ENCODE results near the gene MYO6. TPM values are rescaled to one million over a fixed set of nuclear protein-coding genes. Genes with fewer than 3 reads are reported as not detected.
"Not testable (repeated sequence)": the region's sequence is repeated elsewhere in the genome, so short reads cannot be mapped to it uniquely, and the experiment has no call there.

MYO6 gene
- total RNA-seq (2014; rRNA removed; shearing (Covaris generic); ENCODE audit: low replicate concordance) = 3.5 and 4.1 TPM in 2 replicates

GRCh38 chr6:75748743-75749538, at the start of gene MYO6:
MYO6 (plus strand) TSS chr6:75749239; CDS start chr6:75817548, 68,309 bp downstream.
- peak; percentile 71 for DNase-seq

GRCh38 chr6:75708334-75708733, 40.7 kb upstream of the MYO6 start:
- not testable (repeated sequence) for DNase-seq, H3K4me3 ChIP-seq, H3K27me3 ChIP-seq, H3K9me3 ChIP-seq
- peaks cover 37% of the 10 kb centered on the region for H3K36me3 ChIP-seq

More at GRCh38 chr6:75748743-75749538, at the start of gene MYO6:
- peak within 1 kb of the TSS; percentile 90 for H3K4me3 ChIP-seq
- no peaks in the 10 kb centered on the region for H3K36me3 ChIP-seq
- H3K27me3 ChIP-seq = no peaks in the 10 kb centered on the region
- no peaks in the 10 kb centered on the region for H3K9me3 ChIP-seq

- peaks cover 63% of the 10 kb centered on the region for H3K36me3 ChIP-seq
- no peak for DNase-seq
- no peaks in the 10 kb centered on the region for H3K27me3 ChIP-seq
- no peaks in the 10 kb centered on the region for H3K9me3 ChIP-seq
- no peak overlapping the region for H3K4me3 ChIP-seq
These were observed 37.9 kb upstream of the MYO6 start for GRCh38 chr6:75711173-75711572.

- no peaks in the 10 kb centered on the region for H3K9me3 ChIP-seq
- DNase-seq = no peak
- H3K4me3 ChIP-seq = no peak overlapping the region
- no peaks in the 10 kb centered on the region for H3K27me3 ChIP-seq
- H3K36me3 ChIP-seq = peaks cover 18% of the 10 kb centered on the region
These were observed 29.9 kb upstream of the MYO6 start for GRCh38 chr6:75719133-75719532.

GRCh38 chr6:75723382-75723781, 25.7 kb upstream of the MYO6 start:
- Histone ChIP-seq H3K36me3 (no peaks in the 10 kb centered on the region), H3K27me3 (no peaks in the 10 kb centered on the region), H3K9me3 (no peaks in the 10 kb centered on the region), H3K4me3 (no peak overlapping the region)
- DNase-seq = no peak

- H3K36me3 ChIP-seq = no peaks in the 10 kb centered on the region
- no peaks in the 10 kb centered on the region for H3K27me3 ChIP-seq
- no peak for DNase-seq
- no peaks in the 10 kb centered on the region for H3K9me3 ChIP-seq
- H3K4me3 ChIP-seq = no peak overlapping the region
These were observed 21.8 kb upstream of the MYO6 start for GRCh38 chr6:75727206-75727605.

- not testable (repeated sequence) for DNase-seq, H3K36me3 ChIP-seq, H3K27me3 ChIP-seq, H3K9me3 ChIP-seq, H3K4me3 ChIP-seq
These were observed 18.0 kb upstream of the MYO6 start for GRCh38 chr6:75731029-75731428.

- no peaks in the 10 kb centered on the region for H3K27me3 ChIP-seq
- no peak for DNase-seq
- H3K4me3 ChIP-seq = no peak overlapping the region
- H3K9me3 ChIP-seq = no peaks in the 10 kb centered on the region
- H3K36me3 ChIP-seq = no peaks in the 10 kb centered on the region
These were observed 13.4 kb upstream of the MYO6 start for GRCh38 chr6:75735491-75736186.

GRCh38 chr6:75743971-75744370, 5.1 kb upstream of the MYO6 start:
- Histone ChIP-seq H3K36me3 (no peaks in the 10 kb centered on the region), H3K27me3 (no peaks in the 10 kb centered on the region)
- DNase-seq = no peak

GRCh38 chr6:75745404-75745803, 3.6 kb upstream of the MYO6 start:
- no peak overlapping the region for H3K4me3 ChIP-seq

More at GRCh38 chr6:75743971-75744370, 5.1 kb upstream of the MYO6 start:
- Histone ChIP-seq H3K9me3 (no peaks in the 10 kb centered on the region), H3K4me3 (no peak overlapping the region)

GRCh38 chr6:75746221-75746620, 2.8 kb upstream of the MYO6 start:
- H3K27me3 ChIP-seq = no peaks in the 10 kb centered on the region
- H3K4me3 ChIP-seq = no peak overlapping the region
- H3K36me3 ChIP-seq = no peaks in the 10 kb centered on the region
- H3K9me3 ChIP-seq = no peaks in the 10 kb centered on the region
- DNase-seq = no peak

More at GRCh38 chr6:75745404-75745803, 3.6 kb upstream of the MYO6 start:
- Histone ChIP-seq H3K27me3 (no peaks in the 10 kb centered on the region), H3K36me3 (no peaks in the 10 kb centered on the region), H3K9me3 (no peaks in the 10 kb centered on the region)
- DNase-seq = no peak

GRCh38 chr6:75747152-75747992, 1.7 kb upstream of the MYO6 start:
- no peak for DNase-seq
- H3K36me3 ChIP-seq = no peaks in the 10 kb centered on the region
- H3K27me3 ChIP-seq = no peaks in the 10 kb centered on the region
- H3K9me3 ChIP-seq = no peaks in the 10 kb centered on the region
- H3K4me3 ChIP-seq = no peak overlapping the region

GRCh38 chr6:75748003-75748742, 866 bp upstream of the MYO6 start:
- Histone ChIP-seq H3K27me3 (no peaks in the 10 kb centered on the region), H3K9me3 (no peaks in the 10 kb centered on the region), H3K4me3 (peak overlapping the region; percentile 90), H3K36me3 (no peaks in the 10 kb centered on the region)
- DNase-seq = no peak

GRCh38 chr6:75751443-75751842, 2.4 kb downstream of the MYO6 start:
- no peak for DNase-seq
- Histone ChIP-seq H3K27me3 (no peaks in the 10 kb centered on the region), H3K9me3 (no peaks in the 10 kb centered on the region), H3K4me3 (no peak overlapping the region), H3K36me3 (no peaks in the 10 kb centered on the region)

GRCh38 chr6:75752365-75752764, 3.3 kb downstream of the MYO6 start:
- Histone ChIP-seq H3K27me3 (no peaks in the 10 kb centered on the region), H3K36me3 (no peaks in the 10 kb centered on the region), H3K9me3 (no peaks in the 10 kb centered on the region), H3K4me3 (no peak overlapping the region)
- DNase-seq = no peak

- Histone ChIP-seq H3K36me3 (no peaks in the 10 kb centered on the region), H3K27me3 (no peaks in the 10 kb centered on the region), H3K9me3 (no peaks in the 10 kb centered on the region), H3K4me3 (no peak overlapping the region)
- no peak for DNase-seq
These were observed 6.7 kb downstream of the MYO6 start for GRCh38 chr6:75755704-75756103.
